Fibroblast of the conjunctiva (primary cell): ENCODE measurements around the gene EEFSEC.

Experiments used
- DNase-seq: peaks from one replicate; pipeline ENCODE4 v3.0.0-alpha.2; 2010; ENCODE audit warnings: low read depth

The EEFSEC gene

DNA sequence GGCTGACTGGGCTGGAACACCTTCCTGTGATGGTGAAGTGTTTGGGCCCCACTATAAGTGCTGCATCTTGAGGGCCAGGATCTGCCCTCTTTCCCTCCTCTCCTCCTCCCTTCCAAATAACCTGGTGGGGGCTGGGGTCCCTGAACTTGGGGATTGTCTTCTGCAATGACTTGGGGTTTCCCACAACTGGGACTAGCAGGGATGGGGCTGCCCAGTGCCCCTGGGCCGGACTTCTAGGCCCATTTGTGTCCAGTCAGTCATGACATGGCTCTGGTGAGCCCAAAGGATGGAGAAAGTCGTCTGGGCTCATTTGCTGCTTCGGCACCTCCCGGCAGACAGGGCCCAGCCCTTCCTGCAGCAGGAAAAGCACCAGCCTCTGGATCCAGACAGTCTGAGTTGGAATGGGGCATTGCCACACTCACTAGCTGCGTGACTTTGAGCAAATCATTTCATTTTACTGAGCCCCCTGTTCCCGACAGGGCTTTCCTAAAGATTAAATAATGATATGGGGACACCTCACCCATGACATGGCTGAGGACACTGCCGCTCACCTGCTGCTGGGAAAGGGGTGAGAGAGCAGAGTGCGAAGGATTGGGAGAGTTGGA is 200.2 kb downstream of the EEFSEC start:
- no peak for DNase-seq

- DNase-seq, result no peak
Measured at GRCh38 chr3:128353991-128354687, 200.9 kb downstream of the EEFSEC start.

DNA sequence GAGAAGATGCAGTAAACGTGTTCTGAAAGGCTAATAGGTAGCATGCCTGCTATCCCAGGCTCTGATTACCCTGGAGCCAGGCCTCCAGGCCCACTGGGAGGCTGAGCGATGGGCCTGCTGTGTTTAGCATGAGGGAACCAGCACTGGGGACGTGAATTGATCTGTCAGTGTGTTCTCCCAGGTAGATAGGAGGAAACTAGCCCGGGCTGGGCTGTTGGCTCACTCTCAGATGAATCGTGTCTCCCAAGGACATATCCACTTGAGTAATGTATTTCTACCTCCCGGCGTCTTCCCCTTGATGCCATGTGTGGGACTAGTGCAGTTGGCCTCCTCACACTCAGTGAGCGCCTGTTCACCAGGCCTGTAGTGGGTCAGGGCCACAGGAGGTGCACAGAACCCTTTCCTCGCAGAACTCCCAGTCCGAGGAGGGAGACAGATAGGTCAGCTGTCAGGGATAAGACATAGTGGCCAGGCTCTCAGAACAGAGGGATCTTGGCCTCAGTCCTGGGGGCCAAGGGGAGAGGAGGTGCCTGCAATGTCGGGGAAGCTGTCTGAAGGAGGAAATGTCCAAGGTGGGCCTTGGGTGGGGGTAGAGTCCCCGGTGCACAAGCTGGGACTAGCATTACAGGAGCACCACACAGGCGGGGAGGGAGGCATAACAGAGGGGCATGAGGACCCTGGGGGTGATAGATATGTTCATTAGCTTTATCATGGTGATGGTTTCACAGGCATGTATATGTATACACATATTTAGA is 201.7 kb downstream of the EEFSEC start:
- no peak for DNase-seq

DNA sequence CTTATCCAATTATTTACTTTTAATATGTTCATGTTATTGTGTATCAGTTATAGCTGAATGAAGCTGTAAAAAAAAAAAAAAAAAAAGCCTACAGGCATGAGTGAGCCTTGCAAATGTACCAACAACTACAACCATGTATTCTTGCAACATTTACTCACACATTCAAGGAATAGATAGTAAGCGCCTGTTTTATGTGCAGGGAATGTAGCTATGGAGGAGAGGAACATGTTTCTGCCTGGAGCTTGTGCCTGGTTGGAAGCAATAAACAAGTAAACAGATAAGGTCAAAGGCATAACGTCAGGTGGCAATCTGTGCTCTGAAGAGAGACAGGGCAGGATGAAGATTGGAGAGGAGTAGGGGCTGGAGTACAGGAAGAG is 202.2 kb downstream of the EEFSEC start:
- DNase-seq, result no peak

DNA sequence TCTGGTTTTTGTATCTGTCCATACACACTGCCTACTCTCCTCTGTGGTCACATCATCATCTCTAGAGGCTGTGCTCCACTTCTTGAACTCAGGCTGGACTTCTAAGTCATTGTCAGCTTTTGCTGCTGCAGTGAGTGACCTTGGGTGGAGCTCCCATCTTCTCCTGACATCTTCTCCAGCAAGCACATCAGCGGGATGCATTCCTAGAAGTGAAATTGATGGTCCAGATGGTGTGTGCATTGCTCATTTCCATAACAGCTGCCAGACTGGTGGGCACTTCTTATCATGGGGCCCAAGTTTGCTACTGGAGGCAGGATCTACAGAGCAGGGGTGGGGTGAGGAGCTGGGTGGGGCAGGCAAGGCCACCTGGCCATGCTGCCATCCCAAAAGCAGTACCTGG is 203.5 kb downstream of the EEFSEC start:
- DNase-seq, result no peak

GRCh38 chr3:128357538-128357937 is 204.3 kb downstream of the EEFSEC start:
- DNase-seq, result no peak

DNA sequence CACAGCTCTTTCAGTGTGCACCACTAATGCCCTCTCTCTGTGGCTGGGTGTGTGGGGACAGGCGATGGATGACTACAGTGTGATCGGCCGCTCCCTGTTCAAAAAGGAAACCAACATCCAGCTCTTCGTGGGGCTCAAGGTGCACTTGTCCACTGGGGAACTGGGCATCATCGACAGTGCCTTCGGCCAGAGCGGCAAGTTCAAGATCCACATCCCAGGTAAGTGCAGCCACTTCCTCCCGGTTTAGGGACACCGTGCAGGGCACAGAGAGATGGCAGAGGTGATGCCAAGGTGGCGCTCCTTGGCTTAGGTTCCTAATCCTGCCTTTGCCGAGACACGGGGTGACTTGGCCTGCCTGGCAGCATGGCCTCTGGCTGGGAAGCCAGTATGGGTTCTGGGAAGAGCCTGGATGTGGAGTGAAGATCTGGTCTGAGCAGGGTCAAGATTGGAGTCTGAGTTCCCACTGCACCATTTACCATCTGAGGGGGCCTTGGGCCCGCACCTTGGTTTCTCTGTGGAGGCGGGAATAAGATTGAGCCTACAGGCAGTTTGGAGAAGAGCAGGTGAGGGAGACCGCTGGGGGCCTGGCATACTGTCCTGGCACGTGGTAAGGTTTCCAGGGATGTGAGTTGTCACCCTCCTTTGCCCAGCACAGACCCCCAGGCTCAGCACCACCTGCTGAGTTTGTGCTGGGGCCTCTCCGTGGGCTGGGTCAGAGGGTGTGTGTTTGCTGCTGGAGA is 205.0 kb downstream of the EEFSEC start:
- DNase-seq, result no peak

- no peak for DNase-seq
Measured at GRCh38 chr3:128359060-128359664, 205.9 kb downstream of the EEFSEC start.

GRCh38 chr3:128359846-128360642 is 206.8 kb downstream of the EEFSEC start:
- DNase-seq, result no peak

DNA sequence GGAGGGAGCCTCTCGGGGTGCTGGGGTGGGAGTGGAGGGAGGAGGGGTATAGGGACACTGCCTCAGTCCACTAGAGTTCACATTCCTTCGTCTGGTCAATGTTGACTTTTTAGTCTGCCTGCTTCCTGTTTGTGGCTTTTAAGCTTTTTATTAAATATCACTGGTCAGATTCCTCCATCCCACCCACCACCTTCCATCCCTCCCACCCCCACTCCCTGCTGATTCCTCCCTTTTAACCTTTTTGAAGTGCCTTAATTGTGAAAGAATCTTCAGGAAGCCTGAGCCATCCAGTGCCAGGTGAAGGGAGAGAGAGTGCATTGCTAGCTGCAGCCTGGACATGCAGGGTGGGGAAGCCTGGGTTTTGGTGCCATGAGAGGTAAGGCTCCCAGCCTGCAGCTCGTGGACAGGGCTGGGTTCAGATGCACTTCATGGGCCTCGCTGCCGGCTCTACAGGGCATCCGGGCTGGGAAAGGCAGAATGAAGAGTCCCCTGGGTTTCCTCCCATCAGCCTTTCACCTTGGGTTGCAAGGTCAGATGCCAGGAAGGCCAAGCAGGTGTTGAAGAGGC is 207.5 kb downstream of the EEFSEC start:
- DNase-seq, result no peak

DNA sequence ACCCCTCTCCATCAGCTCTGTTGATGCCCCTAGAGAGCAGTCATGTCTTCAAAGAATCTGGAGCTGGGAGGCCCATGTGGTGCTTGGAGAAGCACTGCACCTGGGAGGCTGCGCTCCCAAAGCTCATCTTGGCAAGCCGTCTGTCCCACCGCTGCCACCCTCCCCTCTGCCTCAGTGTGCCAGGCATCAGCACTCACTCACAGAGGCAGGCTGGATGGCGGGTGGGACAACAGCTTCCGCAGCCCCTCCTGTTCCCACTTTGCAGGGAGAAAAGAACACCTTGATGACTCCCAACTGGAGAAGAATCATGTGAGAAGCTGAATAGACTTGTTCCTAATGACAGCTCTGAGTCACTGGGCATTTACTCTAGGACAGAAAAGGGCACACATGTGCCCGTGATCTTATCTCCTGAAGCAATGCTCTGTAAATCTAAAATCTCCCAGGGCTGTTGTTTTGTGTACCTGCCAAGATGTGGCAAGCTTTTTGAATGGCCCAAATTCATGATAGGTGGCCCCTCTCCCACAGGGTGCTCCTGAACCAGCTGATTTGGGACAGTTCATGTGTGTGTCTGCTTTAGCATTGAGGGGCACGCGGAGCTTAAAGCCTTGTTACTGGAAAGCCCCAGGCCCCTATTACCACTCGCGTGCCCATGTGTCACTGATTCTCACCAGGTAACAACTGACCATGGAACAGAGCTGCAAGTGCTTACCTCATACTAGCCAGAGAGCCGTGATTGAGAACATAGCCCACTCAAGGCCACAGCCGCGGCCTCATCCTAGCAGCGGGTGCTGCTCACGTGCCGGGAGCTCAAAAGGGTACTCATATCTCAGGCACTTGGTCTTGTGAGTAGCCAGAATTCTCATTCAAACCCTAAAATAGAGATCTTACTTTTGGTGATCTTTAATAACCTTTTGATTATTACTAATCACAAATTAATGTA is 209.0 kb downstream of the EEFSEC start:
- DNase-seq, result no peak

GRCh38 chr3:128364291-128364690 is 211.0 kb downstream of the EEFSEC start:
- DNase-seq, result no peak

DNA sequence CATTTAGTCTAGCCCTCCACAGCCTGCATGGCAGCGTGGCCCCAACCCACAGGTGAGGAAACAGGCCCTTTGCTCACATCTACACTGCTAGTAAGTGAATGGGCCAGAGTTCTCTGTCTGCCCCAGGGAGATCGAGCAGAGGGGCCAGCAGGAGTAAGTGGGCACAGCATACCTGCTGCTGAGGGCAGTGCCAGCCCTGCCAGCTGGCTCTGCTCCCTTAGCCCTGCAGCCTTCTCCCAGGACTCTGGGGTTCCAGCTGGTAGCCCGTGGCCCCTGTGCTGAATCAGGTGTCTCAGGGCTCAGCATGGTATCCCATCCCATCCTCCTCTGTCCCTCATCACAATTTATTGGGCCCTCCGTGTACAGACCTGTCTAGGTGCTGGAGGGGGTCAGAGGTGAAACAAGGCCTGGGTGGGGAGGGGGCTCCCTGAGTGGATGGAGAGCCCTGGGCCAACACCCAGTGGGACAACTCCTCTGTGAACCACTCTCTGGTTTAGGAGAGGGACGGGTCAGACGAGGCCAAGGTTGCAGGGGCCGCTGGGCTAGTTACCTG is 211.6 kb downstream of the EEFSEC start:
- no peak for DNase-seq

- no peak for DNase-seq
Measured at GRCh38 chr3:128366136-128366535, 212.9 kb downstream of the EEFSEC start.

GRCh38 chr3:128366652-128367051 is 213.4 kb downstream of the EEFSEC start:
- no peak for DNase-seq

DNA sequence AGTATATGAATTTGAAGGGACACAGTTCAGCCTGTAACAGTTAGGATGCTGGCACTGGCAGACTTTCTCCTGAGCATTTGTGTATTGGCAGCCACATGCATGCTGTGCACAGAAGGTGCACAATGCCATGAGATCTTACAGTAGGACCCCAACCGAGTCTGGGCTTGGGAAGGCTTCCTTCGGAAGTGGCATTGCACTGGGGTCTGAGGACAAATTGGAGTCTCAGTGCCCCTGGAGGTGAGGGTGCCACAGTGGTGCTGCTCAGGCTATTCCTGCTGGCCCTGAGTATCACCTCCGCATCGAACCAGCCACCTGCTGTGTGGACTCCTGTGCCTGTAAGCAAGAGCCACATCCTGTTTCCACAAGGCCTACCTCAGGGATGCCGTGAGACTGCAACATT is 213.9 kb downstream of the EEFSEC start:
- no peak for DNase-seq

GRCh38 chr3:128367761-128368160 is 214.5 kb downstream of the EEFSEC start:
- DNase-seq, result no peak

GRCh38 chr3:128368626-128369025 is 215.3 kb downstream of the EEFSEC start:
- no peak for DNase-seq

- no peak for DNase-seq
Measured at GRCh38 chr3:128369121-128369703, 215.9 kb downstream of the EEFSEC start.
